CD1c-positive myeloid dendritic cell (primary cell): ENCODE data around the gene FOXA3.
A peak's percentile ranks its signal among the peaks of the same experiment; 100 is the strongest.
"Not testable (repeated sequence)": the region's sequence is repeated elsewhere in the genome, so short reads cannot be mapped to it uniquely, and the experiment has no call there.

Source experiments
- DNase-seq: peaks from one replicate; pipeline ENCODE4 v3.0.0-alpha.2; 2016; ENCODE audit errors: extremely low spot score

Gene FOXA3

DNA sequence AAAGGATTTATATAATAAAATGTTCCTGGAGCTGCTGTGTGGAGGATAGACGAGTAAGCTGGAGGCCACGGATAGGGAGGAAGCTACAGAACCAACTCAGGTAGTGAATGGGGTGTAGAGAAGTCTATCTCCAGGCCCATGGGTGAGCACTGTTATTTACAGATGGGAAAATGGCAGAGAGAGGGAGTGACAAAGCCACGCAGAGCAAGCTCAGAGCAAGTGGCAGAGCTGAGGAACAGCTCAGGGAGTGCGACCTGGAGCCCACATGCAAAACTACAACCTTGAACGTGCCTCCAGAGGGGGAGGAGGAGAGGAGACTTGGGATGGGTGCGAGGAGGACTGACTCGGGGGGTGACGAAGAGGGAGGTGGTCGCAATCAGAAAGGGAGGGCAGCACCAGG, 35.6 kb upstream of the FOXA3 start:
- no peak for DNase-seq

DNA sequence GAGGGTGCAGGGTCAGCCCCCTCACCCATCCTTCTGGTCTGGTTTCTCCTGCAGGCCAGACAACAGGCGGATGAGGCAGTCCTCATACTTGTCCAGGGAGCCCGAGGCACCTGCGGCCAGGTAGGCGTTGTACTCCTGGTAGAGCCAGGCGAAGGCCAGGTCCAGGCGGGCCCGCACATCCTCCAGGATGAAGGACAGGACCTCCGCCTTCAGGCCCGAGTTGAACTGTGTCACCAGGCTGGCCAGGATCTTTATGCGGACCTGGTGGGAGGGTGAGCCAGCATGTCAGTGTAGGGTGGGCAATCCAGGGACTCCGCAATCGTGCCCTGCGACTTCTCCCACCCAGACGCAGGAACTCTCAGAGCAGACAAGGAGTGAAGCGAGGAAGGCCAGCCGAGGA, 35.2 kb upstream of the FOXA3 start:
- no peak for DNase-seq

DNA sequence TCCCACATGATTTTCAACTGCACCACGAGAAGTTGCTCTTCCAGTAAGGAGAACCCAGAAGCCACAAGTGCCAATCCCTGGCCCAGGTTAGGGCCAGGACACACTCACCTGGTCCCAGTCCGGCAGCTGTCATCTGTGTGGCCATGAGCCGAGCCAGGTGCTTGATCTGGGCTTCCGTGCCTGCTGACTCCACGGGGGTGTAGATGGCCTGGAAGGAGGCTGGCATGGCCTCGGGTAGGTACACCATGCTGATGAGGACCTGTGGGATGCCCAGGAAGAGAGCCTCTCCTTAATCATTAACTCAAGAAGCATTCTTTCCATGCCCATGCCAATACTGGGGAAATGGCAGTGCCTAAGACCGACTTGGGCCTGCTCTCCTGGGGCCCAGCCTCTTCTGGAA, 29.2 kb upstream of the FOXA3 start:
- DNase-seq = no peak

DNA sequence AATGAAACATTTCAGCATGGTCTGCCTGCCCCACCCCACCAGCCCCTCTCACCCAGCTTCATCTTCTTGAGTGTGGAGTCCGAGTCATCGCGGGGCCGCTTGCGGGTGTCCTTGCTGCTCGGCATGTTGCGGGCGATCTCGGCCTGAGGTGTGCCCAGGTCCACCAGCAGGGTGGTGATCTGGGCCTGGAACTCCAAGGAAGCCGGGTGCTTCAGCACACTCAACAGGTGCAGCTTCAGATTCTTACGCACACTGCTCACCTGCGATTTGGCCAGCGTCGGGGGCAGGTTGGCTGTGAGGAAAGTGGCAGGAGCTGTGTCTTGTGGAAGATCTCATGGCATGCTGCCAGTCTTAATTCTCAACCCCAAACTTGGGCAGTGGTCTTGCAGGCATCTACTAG, 21.9 kb upstream of the FOXA3 start:
- no peak for DNase-seq

DNA sequence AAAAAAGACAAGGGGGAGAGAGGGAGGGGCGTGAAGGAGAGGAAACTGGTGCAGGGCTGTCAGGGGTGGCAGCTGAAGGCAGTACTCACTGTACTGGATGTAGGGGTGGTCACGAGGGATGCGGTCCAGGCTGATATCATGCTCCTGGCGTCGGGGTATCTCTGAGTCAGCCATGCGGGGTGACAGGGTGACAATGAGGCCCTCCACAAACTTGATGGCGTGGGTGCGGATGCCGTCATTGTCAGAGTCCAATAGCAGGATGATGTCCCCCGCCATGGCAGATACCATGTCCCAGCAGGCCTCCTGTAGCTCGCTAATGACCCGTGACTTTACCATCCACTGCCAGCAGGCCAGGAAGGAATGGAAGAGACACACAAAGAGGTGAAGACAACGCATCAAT, 16.5 kb upstream of the FOXA3 start:
- DNase-seq = no peak

DNA sequence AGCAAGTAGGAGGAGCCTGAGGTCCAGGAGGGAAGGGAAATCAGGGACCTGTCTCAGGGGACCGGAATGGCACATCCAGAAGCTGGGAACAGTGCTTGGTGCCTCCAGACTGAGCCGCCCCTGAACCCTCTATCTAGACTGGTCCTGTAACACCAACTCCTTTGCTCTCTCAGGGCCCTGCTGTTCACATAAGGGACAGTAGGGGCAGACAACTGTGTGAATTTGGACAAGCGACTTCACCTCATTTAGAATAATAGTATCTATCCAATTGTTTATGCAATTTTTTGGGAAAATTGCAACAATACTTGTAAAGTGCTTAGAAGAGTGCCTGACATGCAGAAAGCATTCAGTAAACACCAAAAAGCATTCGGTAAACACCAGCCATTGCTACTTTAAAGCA, 15.2 kb upstream of the FOXA3 start:
- no peak for DNase-seq

DNA sequence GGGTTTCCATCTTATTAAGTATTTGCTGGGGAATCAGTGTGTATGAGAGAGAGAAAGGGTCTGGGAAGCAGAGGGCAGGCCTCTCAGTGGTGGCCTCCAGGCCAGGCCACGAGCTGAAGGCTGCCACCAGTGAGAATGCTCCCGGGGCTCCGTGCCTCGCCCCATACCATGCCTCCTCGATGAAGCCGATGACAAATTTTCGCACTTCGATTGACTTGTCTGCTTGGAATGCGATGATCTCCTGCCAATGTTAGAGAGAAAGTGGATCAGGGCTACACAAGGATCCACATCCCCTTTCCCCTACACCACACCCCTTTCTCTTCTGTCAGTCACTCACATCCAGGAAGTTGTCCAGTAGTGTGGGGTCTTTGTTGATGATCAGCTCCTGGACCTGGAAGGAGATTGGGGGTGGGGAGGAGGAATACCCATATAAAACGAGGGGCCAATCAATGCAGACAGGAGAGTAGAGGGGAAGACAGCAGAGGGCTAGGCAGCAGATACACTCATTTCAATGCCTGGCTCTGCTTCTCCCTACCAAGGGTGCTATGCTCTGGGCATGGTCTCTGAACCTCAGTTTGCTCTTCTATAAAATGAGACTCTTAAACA, 11.9 kb upstream of the FOXA3 start:
- no peak for DNase-seq

DNA sequence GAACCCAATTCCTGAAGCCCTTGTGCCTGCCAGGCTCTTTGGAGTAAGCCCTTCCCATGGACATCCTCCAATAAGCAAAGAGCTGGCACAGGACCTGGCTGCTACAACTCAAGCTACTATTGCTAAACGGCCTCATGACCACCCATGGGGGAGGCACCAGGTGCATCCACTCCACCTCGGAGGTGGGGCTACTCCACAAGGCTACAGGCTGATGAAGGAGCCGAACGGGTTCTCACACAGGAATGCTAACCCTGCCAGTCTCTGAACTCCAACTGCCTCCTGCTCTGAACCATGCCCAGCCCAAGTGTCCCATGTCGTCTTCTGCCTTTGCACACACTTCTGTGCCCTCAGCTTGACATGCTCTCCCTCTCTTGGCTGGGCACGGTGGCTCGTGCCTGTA, 11.1 kb upstream of the FOXA3 start:
- DNase-seq = no peak

DNA sequence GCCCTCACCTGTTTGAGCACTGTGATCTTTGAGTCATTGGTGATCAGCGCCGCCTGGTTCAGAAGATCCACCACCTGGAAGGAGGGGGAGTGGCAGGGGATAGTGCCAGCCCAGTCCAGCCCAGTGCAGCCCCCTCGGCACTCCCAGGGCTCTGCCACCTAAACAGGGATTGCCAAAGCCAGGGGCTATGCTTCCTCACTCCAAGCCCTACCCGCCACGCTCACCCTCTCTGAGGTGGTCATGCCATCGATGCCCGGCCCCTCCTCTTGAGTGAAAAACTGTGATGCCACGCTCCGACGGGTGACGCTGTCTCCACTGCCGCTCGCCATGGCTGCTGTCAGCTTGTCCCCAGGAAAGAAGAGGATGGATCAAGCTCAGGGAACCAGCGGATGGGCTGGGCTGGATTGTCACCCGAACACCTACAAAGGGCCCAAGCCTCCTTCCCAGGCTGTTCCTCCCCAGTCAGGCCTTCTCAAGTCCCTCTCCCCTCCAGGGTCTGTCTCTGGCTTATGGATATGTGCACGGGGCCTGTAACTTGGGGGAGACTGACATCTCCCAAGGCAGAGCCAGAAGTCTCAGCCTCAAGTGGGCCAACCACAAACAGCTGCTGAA, 9.9 kb upstream of the FOXA3 start:
- no peak for DNase-seq

DNA sequence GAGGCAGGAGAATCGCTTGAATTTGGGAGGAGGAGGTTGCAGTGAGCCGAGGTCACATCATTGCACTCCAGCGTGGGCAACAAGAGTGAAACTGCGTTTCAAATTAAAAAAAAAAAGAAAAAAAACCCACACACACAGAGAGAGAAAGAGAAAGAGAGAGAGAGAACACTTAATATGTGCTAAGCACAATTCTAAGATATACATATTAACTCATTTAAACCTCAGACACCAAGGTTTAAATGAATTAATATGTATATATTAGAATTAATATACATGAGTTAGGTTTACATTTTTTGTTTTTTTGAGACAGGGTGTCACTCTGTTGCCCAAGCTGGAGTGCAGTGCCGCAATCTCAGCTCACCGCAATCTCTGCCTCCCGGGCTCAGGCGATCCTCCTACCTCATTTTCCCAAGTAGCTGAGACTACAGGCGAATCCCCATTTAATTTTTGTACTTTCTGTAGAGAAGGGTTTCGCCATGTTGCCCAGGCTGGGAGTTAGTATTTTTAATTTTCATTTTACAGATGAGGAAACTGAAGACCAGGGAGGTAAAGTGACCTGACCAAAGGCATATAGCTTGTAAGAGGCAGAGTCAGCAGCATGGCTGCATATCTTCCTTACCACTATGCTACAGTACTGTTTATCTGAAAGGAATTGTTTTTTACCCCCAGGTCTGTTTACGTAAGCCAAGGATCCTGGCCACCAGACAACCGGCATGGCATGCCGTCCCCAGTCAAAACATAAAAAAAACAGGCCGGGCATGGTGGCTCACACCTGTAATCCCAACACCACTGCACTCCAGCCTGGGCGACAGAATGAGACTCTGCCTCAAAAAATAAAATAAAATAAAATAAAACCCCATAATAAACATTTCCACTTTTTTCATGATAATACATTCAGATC, 3.5 kb upstream of the FOXA3 start:
- DNase-seq = no peak

DNA sequence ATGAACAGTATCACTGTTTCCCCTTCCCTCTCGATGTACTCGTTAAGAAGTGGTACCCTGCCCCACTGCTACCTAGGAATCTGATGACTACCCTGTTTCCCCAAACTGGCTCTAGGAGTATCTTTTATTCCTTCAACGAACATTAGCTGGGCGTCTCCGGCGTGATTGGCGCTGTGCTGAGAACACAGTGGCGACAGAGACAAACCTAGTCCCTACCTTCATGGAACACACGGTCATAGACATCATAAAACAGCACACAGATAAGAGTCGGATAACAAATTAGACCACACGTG, 1.9 kb upstream of the FOXA3 start:
- peak; percentile 2 for DNase-seq

DNA sequence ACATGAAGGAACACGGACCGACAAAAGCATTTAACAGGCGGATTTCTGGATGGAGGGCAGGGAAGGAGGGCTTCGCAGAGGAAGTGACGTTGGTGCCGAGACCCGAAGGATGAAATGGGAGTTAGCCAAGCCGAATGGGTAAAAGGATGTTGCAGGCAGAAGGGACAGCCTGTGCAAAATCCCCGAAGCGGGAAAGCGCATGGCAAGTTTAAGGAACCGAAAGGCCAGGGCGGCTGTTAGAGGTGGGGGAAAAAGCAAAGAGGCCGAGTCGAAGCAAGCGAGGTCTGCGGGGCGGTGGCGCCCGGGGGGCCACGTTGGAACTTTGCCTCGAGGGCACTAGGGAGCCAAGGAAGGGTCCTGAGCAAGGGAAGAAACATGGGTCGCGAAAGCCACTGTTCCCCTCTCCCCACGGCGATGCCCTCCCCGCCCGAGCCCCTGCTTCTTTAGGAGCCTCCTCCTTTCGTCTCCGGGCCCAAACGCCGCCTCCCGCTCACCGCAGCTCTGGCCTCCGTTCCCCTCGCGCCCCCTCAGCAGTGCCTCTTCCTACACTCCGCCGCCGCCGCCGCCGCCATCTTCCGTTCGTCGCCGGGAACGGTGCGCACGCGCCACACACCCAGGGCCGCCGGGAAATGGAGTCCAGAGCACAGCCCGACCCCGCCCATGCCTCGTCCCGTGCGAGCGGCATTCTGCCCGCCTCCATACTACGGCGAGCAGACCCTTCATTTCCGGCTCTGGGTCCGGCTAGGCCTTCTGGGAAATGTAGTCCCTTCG, 1.4 kb upstream of the FOXA3 start, which contains the start of gene SYMPK:
TSS of gene SYMPK (minus strand) at position 584 of the 771 bp plus-strand sequence. CDS start 8,652 bp downstream, outside the sequence.
- DNase-seq = peak; percentile 99

DNA sequence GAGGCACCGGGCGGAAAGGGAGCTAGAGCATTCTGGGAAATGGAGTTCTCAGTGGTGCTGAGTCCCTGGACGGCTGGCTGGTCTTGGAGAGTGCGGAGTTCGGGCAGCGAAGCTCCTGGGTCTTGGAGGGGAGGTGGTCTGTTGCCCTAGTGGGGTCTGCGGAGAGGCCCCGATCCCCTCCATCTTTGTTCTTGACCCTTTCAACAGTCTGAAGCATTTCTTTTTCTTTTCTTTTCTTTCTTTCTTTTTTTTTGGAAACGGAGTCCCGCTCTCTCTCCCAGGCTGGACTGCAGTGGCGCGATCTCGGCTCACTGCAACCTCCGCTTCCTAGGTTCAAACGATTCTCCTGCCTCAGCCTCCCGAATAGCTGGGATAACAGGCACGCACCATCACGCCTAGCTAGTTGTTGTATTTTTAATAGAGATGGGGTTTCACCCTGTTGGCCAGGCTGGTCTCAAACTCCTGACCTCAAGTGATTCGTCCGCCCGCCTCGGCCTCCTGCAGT, 739 bp upstream of the FOXA3 start:
- DNase-seq = no peak

DNA sequence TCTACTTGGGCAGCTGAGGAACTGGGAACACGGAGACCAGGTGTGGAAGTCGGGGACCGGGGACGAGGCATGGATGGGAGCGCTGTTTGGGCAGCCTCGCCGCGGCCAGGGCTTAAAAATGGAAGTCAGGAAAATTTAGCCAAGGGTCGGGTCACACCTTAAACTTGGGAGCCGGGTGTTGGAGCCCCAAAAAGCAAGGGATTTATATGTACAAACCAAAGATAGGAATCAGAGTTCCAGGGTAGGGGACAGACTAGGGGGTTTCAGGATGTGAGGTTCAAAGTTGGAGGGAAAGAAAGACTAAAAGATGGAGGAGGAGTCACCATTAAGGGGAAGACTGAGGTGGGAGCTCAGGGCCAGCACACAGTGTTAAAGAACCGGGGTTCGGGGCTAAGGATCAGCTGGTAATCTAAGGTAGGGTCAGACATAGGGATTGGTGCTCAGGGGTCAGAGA, 530 bp downstream of the FOXA3 start:
- DNase-seq = no peak

DNA sequence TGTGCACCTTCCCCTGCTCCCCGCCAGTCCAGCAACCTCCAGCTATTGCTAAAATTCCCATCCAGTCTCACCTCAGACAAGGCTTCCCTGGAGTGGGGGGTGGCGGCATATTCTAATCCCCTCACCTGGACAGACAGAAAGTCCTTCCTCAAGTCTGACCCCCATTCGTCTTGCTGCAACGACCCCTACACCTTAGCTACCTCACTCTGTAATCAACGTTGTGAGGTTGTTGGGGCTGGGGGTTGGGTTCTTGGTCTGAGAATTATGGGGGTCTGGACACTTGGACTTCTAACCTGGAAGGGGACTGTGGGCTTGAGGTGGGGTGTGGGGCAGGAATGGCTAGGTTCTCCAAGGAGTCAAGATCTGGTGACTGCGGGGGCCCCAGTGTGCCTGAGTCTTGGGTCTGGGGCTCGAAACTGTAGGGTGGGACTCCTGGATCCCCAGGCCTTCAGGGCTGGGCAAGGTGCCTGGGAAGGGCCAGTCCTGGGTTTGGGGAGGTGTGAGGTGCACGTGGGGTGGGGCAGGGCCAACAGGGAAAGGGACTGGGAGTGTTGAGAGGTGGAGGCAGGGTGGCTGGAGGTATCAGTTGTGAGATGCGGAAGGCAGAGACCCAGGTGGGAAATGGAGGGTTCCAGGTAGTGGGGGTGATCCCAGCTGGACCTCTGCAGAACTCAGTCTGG, 1.3 kb downstream of the FOXA3 start:
- DNase-seq = no peak

DNA sequence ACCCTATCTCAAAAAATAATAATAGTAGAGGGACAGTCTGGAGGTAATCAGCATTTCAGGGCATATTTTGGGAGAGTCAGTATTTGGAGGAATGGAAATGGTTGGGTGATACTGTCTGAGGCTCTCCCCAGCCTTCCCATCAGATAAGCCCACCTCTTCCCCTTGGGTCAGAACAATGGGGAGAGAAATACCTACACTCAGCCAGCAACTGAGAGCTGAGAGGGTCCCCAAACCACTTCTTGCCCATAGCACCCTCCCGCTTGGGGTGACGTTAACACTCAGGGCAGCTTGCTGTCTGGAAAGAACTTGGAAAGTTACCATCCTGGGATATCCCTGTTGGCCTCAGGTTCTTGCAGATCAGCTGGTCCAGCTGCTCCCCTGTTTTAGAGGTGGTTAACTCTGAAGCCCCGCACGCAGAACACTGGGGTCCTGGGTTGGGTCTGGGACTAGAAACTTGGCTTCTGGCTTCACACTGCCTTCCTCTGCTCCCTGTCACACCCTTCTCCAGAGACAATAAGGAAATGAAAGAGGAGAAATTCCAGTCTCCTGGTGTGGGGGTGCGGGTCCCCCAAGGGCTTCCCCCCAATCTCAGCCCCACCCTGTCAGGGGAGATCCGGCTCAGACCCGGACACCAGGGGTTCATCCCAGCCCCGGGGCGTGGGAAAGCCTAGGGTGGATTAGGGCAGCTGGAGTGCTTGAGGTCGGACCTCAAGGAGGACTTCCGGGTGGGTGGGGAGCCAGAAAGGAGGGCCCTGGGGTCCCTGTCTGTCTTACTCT, 2.5 kb downstream of the FOXA3 start:
- DNase-seq = no peak

DNA sequence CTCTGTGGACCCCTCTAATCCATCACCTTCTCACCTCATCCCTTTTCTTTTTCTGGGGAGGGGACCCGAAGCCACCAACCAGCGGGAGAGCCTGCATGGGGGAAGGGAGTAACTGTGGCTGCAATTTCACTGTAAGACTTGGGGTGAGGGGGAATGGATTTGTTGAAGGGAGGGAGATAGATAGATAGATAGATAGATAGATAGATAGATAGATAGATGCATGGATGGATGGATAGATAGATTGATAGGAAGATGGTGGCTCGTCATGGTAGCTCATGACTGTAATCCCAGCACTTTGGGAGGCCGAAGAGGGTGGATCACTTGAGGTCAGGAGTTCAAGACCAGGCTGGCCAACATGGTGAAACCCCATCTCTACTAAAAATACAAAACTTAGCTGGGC, 3.1 kb downstream of the FOXA3 start:
- DNase-seq = not testable (repeated sequence)

DNA sequence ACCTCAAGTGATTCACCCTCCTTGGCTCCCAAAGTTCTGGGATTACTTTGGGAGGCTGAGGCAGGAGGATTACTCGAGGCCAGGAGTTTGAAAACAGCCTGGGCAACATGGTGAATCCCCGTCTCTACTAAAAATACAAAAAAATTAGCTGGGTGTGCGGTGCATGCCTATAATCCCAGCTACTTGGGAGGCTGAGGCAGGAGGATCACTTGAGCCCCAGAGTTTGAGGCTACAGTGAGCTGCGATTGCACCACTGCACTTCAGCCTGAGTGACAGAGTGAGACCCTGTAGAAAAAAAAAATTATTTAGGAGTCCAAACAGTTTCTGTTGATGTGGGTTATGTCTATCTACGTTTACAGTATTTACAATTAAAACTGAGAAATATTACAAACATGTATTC, 6.7 kb downstream of the FOXA3 start:
- no peak for DNase-seq

DNA sequence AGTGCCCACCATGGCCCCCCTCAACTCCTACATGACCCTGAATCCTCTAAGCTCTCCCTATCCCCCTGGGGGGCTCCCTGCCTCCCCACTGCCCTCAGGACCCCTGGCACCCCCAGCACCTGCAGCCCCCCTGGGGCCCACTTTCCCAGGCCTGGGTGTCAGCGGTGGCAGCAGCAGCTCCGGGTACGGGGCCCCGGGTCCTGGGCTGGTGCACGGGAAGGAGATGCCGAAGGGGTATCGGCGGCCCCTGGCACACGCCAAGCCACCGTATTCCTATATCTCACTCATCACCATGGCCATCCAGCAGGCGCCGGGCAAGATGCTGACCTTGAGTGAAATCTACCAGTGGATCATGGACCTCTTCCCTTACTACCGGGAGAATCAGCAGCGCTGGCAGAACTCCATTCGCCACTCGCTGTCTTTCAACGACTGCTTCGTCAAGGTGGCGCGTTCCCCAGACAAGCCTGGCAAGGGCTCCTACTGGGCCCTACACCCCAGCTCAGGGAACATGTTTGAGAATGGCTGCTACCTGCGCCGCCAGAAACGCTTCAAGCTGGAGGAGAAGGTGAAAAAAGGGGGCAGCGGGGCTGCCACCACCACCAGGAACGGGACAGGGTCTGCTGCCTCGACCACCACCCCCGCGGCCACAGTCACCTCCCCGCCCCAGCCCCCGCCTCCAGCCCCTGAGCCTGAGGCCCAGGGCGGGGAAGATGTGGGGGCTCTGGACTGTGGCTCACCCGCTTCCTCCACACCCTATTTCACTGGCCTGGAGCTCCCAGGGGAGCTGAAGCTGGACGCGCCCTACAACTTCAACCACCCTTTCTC, 8.2 kb downstream of the FOXA3 start:
- no peak for DNase-seq
